Stimulated activated CD4-positive, alpha-beta T cell treated with anti-CD3 and anti-CD28 coated beads, Interleukin-15, amount 100 ng/mL, for 1 hour (primary cell): ENCODE results near the gene SFMBT2.
"Not testable (repeated sequence)": the region's sequence is repeated elsewhere in the genome, so short reads cannot be mapped to it uniquely, and the experiment has no call there.

ENCODE experiments used
- DNase-seq, 2 donors: peaks; one replicate each; pipeline ENCODE4 v3.0.0-alpha.2; 2020; ENCODE audit warnings: low read depth in 1 of 2, low spot score in 1 of 2

Gene SFMBT2

GRCh38 chr10:7403620-7404019, 7.2 kb downstream of the SFMBT2 start:
- DNase-seq = no peak

- no peak for DNase-seq
These were observed 9.1 kb downstream of the SFMBT2 start for GRCh38 chr10:7401782-7402181.

- no peak for DNase-seq
These were observed 9.7 kb downstream of the SFMBT2 start for GRCh38 chr10:7401156-7401555.

GRCh38 chr10:7400068-7400715, 10.6 kb downstream of the SFMBT2 start:
- no peak for DNase-seq

- DNase-seq = no peak
These were observed 11.3 kb downstream of the SFMBT2 start for GRCh38 chr10:7399533-7399932.

- no peak for DNase-seq
These were observed 13.5 kb downstream of the SFMBT2 start for GRCh38 chr10:7397049-7398035.

GRCh38 chr10:7392301-7392700, 18.5 kb downstream of the SFMBT2 start:
- DNase-seq = not testable (repeated sequence)

- DNase-seq = no peak
These were observed 19.1 kb downstream of the SFMBT2 start for GRCh38 chr10:7391748-7392147.

GRCh38 chr10:7390689-7391110, 20.1 kb downstream of the SFMBT2 start:
- DNase-seq = not testable (repeated sequence)

GRCh38 chr10:7389844-7390243, 21.0 kb downstream of the SFMBT2 start:
- DNase-seq = no peak

- no peak for DNase-seq
These were observed 21.5 kb downstream of the SFMBT2 start for GRCh38 chr10:7389346-7389745.

- DNase-seq = no peak
These were observed 22.2 kb downstream of the SFMBT2 start for GRCh38 chr10:7388602-7389001.

GRCh38 chr10:7388149-7388548, 22.7 kb downstream of the SFMBT2 start:
- not testable (repeated sequence) for DNase-seq

GRCh38 chr10:7385114-7385513, 25.7 kb downstream of the SFMBT2 start:
- DNase-seq = no peak

- no peak for DNase-seq
These were observed 27.4 kb downstream of the SFMBT2 start for GRCh38 chr10:7383442-7383841.

GRCh38 chr10:7380704-7381241, 30.1 kb downstream of the SFMBT2 start:
- DNase-seq = no peak

- DNase-seq = no peak
These were observed 32.0 kb downstream of the SFMBT2 start for GRCh38 chr10:7378602-7379403.

GRCh38 chr10:7377614-7378248, 33.1 kb downstream of the SFMBT2 start:
- no peak for DNase-seq

GRCh38 chr10:7374795-7375194, 36.0 kb downstream of the SFMBT2 start:
- DNase-seq = no peak

- DNase-seq = no peak
These were observed 37.8 kb downstream of the SFMBT2 start for GRCh38 chr10:7373039-7373438.

GRCh38 chr10:7372504-7372903, 38.3 kb downstream of the SFMBT2 start:
- DNase-seq = no peak
